ENCODE data around the gene TOGARAM1. TPM values are rescaled to one million over a fixed set of nuclear protein-coding genes. Genes with fewer than 3 reads are reported as not detected.

TOGARAM1 gene
- total and polyA plus RNA-seq, 12 donors, result 3.7 to 25.2 (median 21.8) TPM

DNA sequence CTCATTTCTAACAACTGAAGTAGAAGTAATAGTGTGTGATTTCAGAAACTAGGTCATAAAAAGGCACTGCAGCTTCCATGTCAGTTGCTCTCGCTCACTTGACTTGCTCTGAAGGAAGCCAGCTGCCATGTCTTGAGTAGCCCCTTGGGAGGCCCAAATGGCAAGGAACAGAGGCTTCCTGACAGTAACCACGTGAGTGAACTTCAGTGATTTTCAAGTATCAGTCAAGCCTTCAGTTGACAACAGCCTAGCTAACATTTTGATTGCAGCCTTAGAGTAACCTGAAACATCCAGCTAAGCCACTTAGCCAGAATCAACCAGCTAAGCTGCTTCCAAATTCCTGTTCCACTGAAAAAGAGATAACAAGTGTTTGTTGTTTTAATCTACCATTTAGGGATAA, 26.7 kb downstream of the TOGARAM1 start:
- peak; percentile 67 to 79 (median 72) for ATAC-seq
- DNase-seq, result peak; percentile 25 to 50
- peak overlapping the region in 8 of 10 donors; percentile 21 to 63 (median 46) for H3K27ac ChIP-seq
- no peaks in the 10 kb centered on the region for H3K36me3 ChIP-seq
- TF ChIP-seq, protein P1, sequence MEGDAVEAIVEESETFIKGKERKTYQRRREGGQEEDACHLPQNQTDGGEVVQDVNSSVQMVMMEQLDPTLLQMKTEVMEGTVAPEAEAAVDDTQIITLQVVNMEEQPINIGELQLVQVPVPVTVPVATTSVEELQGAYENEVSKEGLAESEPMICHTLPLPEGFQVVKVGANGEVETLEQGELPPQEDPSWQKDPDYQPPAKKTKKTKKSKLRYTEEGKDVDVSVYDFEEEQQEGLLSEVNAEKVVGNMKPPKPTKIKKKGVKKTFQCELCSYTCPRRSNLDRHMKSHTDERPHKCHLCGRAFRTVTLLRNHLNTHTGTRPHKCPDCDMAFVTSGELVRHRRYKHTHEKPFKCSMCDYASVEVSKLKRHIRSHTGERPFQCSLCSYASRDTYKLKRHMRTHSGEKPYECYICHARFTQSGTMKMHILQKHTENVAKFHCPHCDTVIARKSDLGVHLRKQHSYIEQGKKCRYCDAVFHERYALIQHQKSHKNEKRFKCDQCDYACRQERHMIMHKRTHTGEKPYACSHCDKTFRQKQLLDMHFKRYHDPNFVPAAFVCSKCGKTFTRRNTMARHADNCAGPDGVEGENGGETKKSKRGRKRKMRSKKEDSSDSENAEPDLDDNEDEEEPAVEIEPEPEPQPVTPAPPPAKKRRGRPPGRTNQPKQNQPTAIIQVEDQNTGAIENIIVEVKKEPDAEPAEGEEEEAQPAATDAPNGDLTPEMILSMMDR (IDR thresholded peaks at IDR 0.05), result no peak
- intact Hi-C loops (cut with DNase I), result no loop called here
- no peaks in the 10 kb centered on the region for H3K27me3 ChIP-seq
- peak overlapping the region in 1 of 10 donors; percentile 0 for H3K4me3 ChIP-seq
- H3K9me3 ChIP-seq, result no peaks in the 10 kb centered on the region
- 10 to 19% methylated on average over 2 of the region's 2 CpGs for WGBS, 2 donors
- peaks cover 0 to 30% (median 18%) of the 10 kb centered on the region in 9 donors for H3K4me1 ChIP-seq

DNA sequence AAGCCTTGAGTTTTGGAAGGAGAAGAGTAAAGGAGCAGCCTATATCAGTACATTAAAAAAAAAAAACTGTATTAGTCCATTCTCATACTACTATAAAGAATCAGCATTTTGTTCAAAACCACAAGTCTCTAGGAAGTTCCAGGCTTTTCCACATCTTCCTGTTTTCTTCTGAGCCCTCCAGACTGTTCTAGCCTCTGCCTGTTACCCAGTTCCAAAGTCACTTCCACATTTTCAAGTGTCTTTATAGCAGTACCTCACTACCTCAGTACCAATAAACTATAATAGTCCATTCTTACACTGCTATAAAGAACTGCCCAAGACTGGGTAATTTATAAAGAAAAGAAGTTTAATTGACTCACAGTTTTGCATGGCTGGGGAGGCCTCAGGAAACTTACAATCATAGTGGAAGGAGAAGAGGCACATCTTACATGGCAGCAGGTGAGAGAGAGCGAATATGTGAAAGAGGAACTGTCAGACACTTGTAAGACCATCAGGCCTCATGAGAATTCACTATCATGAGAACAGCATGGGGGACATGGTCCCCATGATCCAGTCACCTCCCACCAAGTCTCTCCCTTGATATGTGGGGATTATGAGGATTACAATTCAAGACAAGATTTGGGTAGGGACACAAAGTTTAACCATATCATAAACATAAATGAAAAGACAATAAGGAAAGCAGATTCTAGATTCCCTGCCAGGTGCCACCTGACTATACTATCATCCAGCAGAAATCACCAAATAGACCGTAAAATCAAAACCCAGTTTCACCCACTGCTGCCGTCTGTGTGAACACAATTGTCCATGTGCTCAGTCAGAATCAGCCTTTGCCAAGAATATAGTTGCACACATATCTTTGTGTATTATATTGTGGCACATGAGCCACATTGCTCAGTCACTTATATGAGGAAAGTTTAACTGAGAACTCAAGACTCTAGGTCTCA, 27.8 kb downstream of the TOGARAM1 start:
- H3K36me3 ChIP-seq, result no peaks in the 10 kb centered on the region
- ATAC-seq (peak in 5 of 8 donors; percentile 35 to 69 (median 56)), DNase-seq (no peak)
- intact Hi-C loops (cut with DNase I), result no loop called here
- H3K4me1 ChIP-seq, result peaks cover 0 to 28% (median 18%) of the 10 kb centered on the region in 9 donors
- TF ChIP-seq, protein P1 (IDR thresholded peaks at IDR 0.05), result no peak
- H3K4me3 ChIP-seq, result no peak overlapping the region
- 63 to 75% methylated on average over 3 of the region's 3 CpGs for WGBS, 2 donors
- H3K27ac ChIP-seq, result peak overlapping the region in 7 of 10 donors; percentile 21 to 63 (median 43)
- H3K9me3 ChIP-seq, result no peaks in the 10 kb centered on the region
- H3K27me3 ChIP-seq, result no peaks in the 10 kb centered on the region

DNA sequence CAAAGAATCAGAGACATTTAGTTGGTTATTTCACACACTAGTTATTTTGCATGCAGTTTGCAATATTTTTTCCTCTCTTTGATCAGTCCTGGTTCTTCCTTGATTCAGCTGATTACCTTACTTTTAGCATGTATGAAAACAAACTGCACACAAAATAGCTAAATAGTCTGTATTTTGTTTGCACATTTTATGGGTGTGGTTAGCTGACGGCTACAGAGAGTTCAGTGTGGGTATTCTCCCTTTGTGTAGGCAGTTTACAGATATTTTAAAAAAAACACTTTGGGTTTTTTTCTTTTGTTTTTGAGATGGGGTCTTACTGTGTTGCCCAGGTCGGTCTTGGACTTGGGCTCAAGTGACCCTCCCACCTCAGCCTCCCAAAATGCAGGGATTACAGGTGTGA, 28.5 kb downstream of the TOGARAM1 start:
- DNase-seq, result no peak
- ATAC-seq, result peak in 1 of 8 donors; percentile 29
- no peaks in the 10 kb centered on the region for H3K36me3 ChIP-seq
- intact Hi-C loops (cut with DNase I), result no loop called here
- no peaks in the 10 kb centered on the region for H3K9me3 ChIP-seq
- H3K4me1 ChIP-seq, result peaks cover 0 to 33% (median 23%) of the 10 kb centered on the region in 9 donors
- TF ChIP-seq, protein P1 (IDR thresholded peaks at IDR 0.05), result no peak
- WGBS, 2 donors, result 82 to 87% methylated on average over 2 of the region's 2 CpGs
- H3K27me3 ChIP-seq, result no peaks in the 10 kb centered on the region
- H3K4me3 ChIP-seq, result no peak overlapping the region
- peak overlapping the region in 2 of 10 donors; percentile 17 to 50 for H3K27ac ChIP-seq

DNA sequence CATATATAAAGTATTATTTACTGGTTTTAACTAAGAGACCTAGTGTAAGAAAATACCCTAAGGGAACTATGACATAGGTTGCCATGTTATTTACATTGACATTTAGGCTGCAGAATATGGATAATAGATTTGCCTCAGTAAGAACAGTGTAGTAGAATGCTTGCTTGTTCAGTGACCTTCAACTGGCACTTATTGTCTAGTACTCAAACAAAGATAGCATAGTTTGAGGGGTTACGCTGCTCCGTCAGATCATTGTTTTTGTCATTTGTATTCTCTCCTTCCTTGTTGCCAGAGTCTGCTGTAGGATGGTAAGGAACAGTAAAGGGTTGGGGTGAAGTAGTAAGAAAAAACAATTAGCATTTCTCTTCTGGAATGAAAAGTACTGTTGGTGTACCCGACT, 33.2 kb downstream of the TOGARAM1 start:
- peak overlapping the region in 4 of 10 donors; percentile 0 to 49 (median 21) for H3K27ac ChIP-seq
- intact Hi-C loops (cut with DNase I), result no loop called here
- DNase-seq (no peak), ATAC-seq (peak in 6 of 8 donors; percentile 40 to 70 (median 60))
- H3K4me3 ChIP-seq, result no peak overlapping the region
- no peaks in the 10 kb centered on the region for H3K27me3 ChIP-seq
- WGBS, 2 donors, result 60 to 77% methylated on average over 3 of the region's 3 CpGs
- peaks cover 0 to 15% (median 2%) of the 10 kb centered on the region in 9 donors for H3K4me1 ChIP-seq
- TF ChIP-seq, protein P1 (IDR thresholded peaks at IDR 0.05), result no peak
- H3K36me3 ChIP-seq, result peaks cover 0 to 32% (median under 1%) of the 10 kb centered on the region in 9 donors
- no peaks in the 10 kb centered on the region for H3K9me3 ChIP-seq
